Fibroblast of lung (primary cell): ENCODE results near the gene IL6R.

Experiments
- EZH2 ChIP-seq: IDR thresholded peaks from 2 replicates; pipeline ENCODE4 v1.5.1; 2012; ENCODE audit warnings: low read length, control low read depth, mild to moderate bottlenecking; ENCODE audit errors: missing control alignments
- TF ChIP-seq, protein P1 (sequence below), 2 donors: IDR thresholded peaks in 1 of 2; conservative IDR thresholded peaks in 1 of 2; 1 replicate in 1 of 2; 2 replicates in 1 of 2; pipeline ENCODE4 v1.5.1; 2011 to 2012; ENCODE audit warnings: low read length in 2 of 2, control low read depth in 1 of 2, inconsistent platforms in 1 of 2, low read depth in 1 of 2, mild to moderate bottlenecking in 1 of 2

DNA sequence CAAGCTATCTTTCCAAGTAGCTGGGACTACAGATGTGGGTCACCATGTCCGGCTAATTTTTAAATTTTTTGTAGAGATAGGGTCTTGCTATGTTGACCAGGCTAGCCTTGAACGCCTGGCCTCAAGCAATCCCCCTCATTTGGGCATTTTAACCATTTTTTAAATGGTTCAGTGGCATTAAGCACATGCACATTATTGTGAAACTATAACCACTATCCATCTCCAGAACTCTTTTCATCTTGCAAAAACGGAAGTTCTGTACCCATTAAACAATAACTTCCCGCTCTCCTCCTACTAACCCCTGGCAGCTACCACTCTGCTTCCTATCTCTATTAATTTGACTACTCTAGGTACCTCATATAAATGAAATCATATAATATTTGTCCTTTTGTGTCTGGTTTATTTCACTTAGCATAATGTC lies 4.8 kb upstream of the IL6R start:
- TF ChIP-seq, protein P1, sequence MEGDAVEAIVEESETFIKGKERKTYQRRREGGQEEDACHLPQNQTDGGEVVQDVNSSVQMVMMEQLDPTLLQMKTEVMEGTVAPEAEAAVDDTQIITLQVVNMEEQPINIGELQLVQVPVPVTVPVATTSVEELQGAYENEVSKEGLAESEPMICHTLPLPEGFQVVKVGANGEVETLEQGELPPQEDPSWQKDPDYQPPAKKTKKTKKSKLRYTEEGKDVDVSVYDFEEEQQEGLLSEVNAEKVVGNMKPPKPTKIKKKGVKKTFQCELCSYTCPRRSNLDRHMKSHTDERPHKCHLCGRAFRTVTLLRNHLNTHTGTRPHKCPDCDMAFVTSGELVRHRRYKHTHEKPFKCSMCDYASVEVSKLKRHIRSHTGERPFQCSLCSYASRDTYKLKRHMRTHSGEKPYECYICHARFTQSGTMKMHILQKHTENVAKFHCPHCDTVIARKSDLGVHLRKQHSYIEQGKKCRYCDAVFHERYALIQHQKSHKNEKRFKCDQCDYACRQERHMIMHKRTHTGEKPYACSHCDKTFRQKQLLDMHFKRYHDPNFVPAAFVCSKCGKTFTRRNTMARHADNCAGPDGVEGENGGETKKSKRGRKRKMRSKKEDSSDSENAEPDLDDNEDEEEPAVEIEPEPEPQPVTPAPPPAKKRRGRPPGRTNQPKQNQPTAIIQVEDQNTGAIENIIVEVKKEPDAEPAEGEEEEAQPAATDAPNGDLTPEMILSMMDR (conservative IDR thresholded peaks at IDR 0.05 in 1 of 2, IDR thresholded peaks at IDR 0.05 in 1 of 2; ENCODE audit: low read depth in 1 of 2, low read length in 2 of 2) = no peak
- no peak for TF ChIP-seq EZH2
